Smooth muscle cell (in vitro differentiated cells): ENCODE results near the gene C1orf105. TPM values are rescaled to one million over a fixed set of nuclear protein-coding genes. Genes with fewer than 3 reads are reported as not detected.

ENCODE experiments used
- DNase-seq: peaks from one replicate; lab custom pipeline; 2025; ENCODE audit not compliant: unreplicated experiment; lab: John Stamatoyannopoulos, UW
- H2AFZ ChIP-seq: fragments of 200-600 bp; sonication (generic); 2 replicates; pipeline ENCODE4 v1.6.0; 2016; ENCODE audit warnings: antibody characterized with exemption, low read depth, mild to moderate bottlenecking
- H3F3A ChIP-seq: fragments of 200-600 bp; sonication (generic); 2 replicates; pipeline ENCODE4 v1.6.0; 2017; ENCODE audit warnings: antibody characterized with exemption, low read depth
- H3K27ac ChIP-seq: fragments of 200-600 bp; sonication (generic); 2 replicates; pipeline ENCODE4 v1.5.1; 2016; ENCODE audit warnings: low read depth, mild to moderate bottlenecking
- H3K27me3 ChIP-seq: fragments of 200-600 bp; sonication (generic); 2 replicates; pipeline ENCODE4 v1.6.1; 2016; ENCODE audit warnings: low read depth, mild to moderate bottlenecking
- H3K36me3 ChIP-seq: fragments of 200-600 bp; sonication (generic); 2 replicates; pipeline ENCODE4 v1.5.1; 2016; ENCODE audit warnings: low read depth
- H3K4me1 ChIP-seq: fragments of 200-600 bp; sonication (generic); 2 replicates; pipeline ENCODE4 v1.5.1; 2016; ENCODE audit warnings: low read depth
- H3K4me2 ChIP-seq: fragments of 200-600 bp; sonication (generic); 2 replicates; pipeline ENCODE4 v1.6.0; 2016; ENCODE audit warnings: mild to moderate bottlenecking
- H3K4me3 ChIP-seq: fragments of 200-600 bp; sonication (generic); 2 replicates; pipeline ENCODE4 v1.5.1; 2016; ENCODE audit warnings: mild to moderate bottlenecking
- H3K79me2 ChIP-seq: fragments of 200-600 bp; sonication (generic); 2 replicates; pipeline ENCODE4 v1.6.0; 2016; ENCODE audit warnings: low read depth, mild to moderate bottlenecking
- H3K9ac ChIP-seq: fragments of 200-600 bp; sonication (generic); 2 replicates; pipeline ENCODE4 v1.6.0; 2016; ENCODE audit warnings: low read depth
- H3K9me3 ChIP-seq: fragments of 200-600 bp; sonication (generic); replicated peaks from 2 replicates; pipeline ENCODE4 v1.5.1; 2016; ENCODE audit warnings: low read depth
- H4K20me1 ChIP-seq: fragments of 200-600 bp; sonication (generic); 2 replicates; pipeline ENCODE4 v1.6.0; 2016; ENCODE audit warnings: low read depth
- WGBS: methylation state at CpG from one replicate; pipeline ENCODE4 v1.1.7; 2016; ENCODE audit warnings: low lambda C conversion rate; 5-methylcytosine and 5-hydroxymethylcytosine counted together
- polyA plus RNA-seq: library from polyadenylated mRNA; unstranded; fragments of >200 nt; fragmentation: Nextera tagmentation; extraction: Ambion mirVana; gene quantifications from 2 replicates; pipeline ENCODE4 v1.2.1, GENCODE V29; 2016
- total RNA-seq: library from RNA; depleted of rRNA; stranded (reverse); fragments of >200 nt; gene quantifications from 2 replicates; pipeline ENCODE4 v1.2.3, GENCODE V29; 2014
- TF ChIP-seq, protein P1 (sequence below): fragments of 200-600 bp; sonication (generic); IDR thresholded peaks from 2 replicates; pipeline ENCODE4 v1.5.1; 2017; ENCODE audit warnings: borderline replicate concordance, mild to moderate bottlenecking, antibody characterized with exemption; ENCODE audit not compliant: insufficient read depth, poor library complexity, severe bottlenecking

C1orf105 gene
- total and polyA plus RNA-seq, 2 experiments from 2014 or later: not detected

GRCh38 chr1:172452536-172453152, 32.2 kb downstream of the C1orf105 start:
- no peak overlapping the region for H3K4me3 ChIP-seq
- H3K79me2 ChIP-seq: no peaks in the 10 kb centered on the region
- DNase-seq: no peak
- no peaks in the 10 kb centered on the region for H3K9me3 ChIP-seq
- no peaks in the 10 kb centered on the region for H3K36me3 ChIP-seq
- no peaks in the 10 kb centered on the region for H4K20me1 ChIP-seq
- WGBS: 49% methylated on average over 7 of the region's 7 CpGs
- peak overlapping the region; percentile 21 for H2AFZ ChIP-seq
- H3K9ac ChIP-seq: no peak overlapping the region
- H3K4me1 ChIP-seq: peaks cover 31% of the 10 kb centered on the region
- TF ChIP-seq, protein P1, sequence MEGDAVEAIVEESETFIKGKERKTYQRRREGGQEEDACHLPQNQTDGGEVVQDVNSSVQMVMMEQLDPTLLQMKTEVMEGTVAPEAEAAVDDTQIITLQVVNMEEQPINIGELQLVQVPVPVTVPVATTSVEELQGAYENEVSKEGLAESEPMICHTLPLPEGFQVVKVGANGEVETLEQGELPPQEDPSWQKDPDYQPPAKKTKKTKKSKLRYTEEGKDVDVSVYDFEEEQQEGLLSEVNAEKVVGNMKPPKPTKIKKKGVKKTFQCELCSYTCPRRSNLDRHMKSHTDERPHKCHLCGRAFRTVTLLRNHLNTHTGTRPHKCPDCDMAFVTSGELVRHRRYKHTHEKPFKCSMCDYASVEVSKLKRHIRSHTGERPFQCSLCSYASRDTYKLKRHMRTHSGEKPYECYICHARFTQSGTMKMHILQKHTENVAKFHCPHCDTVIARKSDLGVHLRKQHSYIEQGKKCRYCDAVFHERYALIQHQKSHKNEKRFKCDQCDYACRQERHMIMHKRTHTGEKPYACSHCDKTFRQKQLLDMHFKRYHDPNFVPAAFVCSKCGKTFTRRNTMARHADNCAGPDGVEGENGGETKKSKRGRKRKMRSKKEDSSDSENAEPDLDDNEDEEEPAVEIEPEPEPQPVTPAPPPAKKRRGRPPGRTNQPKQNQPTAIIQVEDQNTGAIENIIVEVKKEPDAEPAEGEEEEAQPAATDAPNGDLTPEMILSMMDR: no peak
- peak overlapping the region; percentile 36 for H3K4me2 ChIP-seq
- H3K27me3 ChIP-seq: no peaks in the 10 kb centered on the region
- H3K27ac ChIP-seq: peak overlapping the region; percentile 72
- peaks cover 21% of the 10 kb centered on the region for H3F3A ChIP-seq

GRCh38 chr1:172453153-172453545, 32.7 kb downstream of the C1orf105 start:
- Histone ChIP-seq H3K4me1 (peaks cover 31% of the 10 kb centered on the region), H3K4me2 (no peak overlapping the region), H3K36me3 (no peaks in the 10 kb centered on the region), H3K4me3 (no peak overlapping the region), H4K20me1 (no peaks in the 10 kb centered on the region), H2AFZ (peak overlapping the region; percentile 21), H3K27ac (peak overlapping the region; percentile 72), H3K79me2 (no peaks in the 10 kb centered on the region), H3K9ac (no peak overlapping the region), H3K9me3 (no peaks in the 10 kb centered on the region), H3K27me3 (no peaks in the 10 kb centered on the region), H3F3A (peaks cover 21% of the 10 kb centered on the region)
- DNase-seq: no peak
- 80% methylated on average over 6 of the region's 6 CpGs for WGBS
- TF ChIP-seq, protein P1: no peak

GRCh38 chr1:172453607-172454006, 33.1 kb downstream of the C1orf105 start:
- Histone ChIP-seq H3K4me2 (no peak overlapping the region), H3F3A (peaks cover 21% of the 10 kb centered on the region), H3K27ac (no peak overlapping the region), H3K27me3 (no peaks in the 10 kb centered on the region), H3K9me3 (no peaks in the 10 kb centered on the region), H2AFZ (no peak overlapping the region), H3K9ac (no peak overlapping the region), H3K79me2 (no peaks in the 10 kb centered on the region), H3K4me3 (no peak overlapping the region), H3K4me1 (peaks cover 31% of the 10 kb centered on the region), H4K20me1 (no peaks in the 10 kb centered on the region), H3K36me3 (no peaks in the 10 kb centered on the region)
- TF ChIP-seq, protein P1: no peak
- no peak for DNase-seq
- 94% methylated on average over 1 of the region's 1 CpG for WGBS

DNA sequence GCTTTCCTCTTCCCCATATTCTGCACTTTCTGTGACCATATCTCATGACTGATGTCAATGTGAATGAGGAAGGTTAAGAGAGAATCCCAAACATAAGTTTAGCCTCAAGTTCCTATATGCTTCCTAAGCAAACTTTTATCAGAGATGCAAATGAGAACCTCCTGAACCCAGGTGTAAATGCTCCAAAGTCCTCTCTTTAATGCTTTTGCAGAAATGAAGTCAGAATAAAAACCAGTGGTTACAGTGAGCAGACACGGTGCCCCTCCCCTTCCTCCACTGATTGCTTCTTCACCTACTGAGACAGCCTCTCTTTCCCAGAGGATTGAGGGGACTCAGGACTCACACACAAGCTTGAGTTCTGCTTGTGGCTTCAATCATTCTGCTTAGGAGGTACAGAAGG, 35.0 kb downstream of the C1orf105 start:
- Histone ChIP-seq H4K20me1 (no peaks in the 10 kb centered on the region), H3K9me3 (no peaks in the 10 kb centered on the region), H3K4me2 (no peak overlapping the region), H3K9ac (no peak overlapping the region), H3K4me1 (peaks cover 37% of the 10 kb centered on the region), H3F3A (peaks cover 17% of the 10 kb centered on the region), H2AFZ (no peak overlapping the region), H3K27ac (no peak overlapping the region), H3K79me2 (no peaks in the 10 kb centered on the region), H3K36me3 (no peaks in the 10 kb centered on the region), H3K4me3 (no peak overlapping the region), H3K27me3 (no peaks in the 10 kb centered on the region)
- TF ChIP-seq, protein P1: no peak
- DNase-seq: no peak
- 96% methylated on average over 1 of the region's 1 CpG for WGBS
